Measurements from ENCODE around the gene TAMALIN. TPM values are rescaled to one million over a fixed set of nuclear protein-coding genes. Genes with fewer than 3 reads are reported as not detected.
A peak's percentile ranks its signal among the peaks of the same experiment; 100 is the strongest.

TAMALIN gene
- total RNA-seq, 4 donors from 2014 or later, result 9.8 to 20.8 (median 14.5) TPM

DNA sequence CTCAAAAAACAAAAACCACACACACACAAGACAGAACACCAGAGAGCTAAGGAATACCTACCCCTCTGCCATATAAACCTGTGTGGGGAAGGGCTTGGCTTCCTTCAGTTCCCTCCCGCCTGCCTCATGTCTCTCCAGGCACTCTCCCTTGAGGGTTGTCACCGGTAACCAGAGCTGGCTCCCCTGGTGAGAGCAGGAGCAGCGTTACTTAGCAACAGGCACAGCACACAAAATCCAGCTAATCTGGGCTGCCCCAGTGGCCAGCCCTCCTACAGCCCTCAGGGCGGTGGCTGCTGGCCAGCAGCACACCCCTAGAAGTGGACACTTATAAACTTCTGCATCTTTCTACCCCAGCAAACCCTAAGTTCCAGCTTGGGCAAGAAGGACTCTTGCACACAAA, 22.9 kb downstream of the TAMALIN start:
- Histone ChIP-seq H3K4me1 (peaks cover 23 to 40% of the 10 kb centered on the region in 2 donors), H3K36me3 (no peaks in the 10 kb centered on the region), H3K9me3 (no peaks in the 10 kb centered on the region)

DNA sequence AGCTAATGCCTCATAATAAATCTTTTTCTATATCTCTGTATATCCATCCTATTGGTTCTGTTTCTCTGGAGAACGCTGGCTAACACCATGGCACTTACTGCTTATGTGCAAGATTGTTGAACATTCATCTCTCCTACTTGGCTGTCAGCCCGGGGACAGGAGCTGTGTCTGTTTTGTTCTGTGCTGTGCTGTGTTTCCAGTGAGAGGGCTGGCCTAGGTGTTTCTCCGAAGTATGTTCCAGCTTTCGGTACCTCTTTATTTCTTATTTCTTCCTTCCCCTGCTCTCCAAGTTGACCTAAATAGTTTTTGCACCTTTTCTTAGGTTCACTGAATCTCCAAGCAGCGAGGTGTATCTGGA, 25.7 kb downstream of the TAMALIN start:
- no peaks in the 10 kb centered on the region for H3K27me3 ChIP-seq
- H3K9me3 ChIP-seq, result no peaks in the 10 kb centered on the region
- peaks cover 20 to 38% of the 10 kb centered on the region in 2 donors for H3K4me1 ChIP-seq
- no peak overlapping the region for H3K4me3 ChIP-seq (replicated peaks in 1 of 3)
- peak; percentile 92 to 93 for DNase-seq
- 2% methylated on average over 5 of the region's 5 CpGs for WGBS, 2 donors
- no peaks in the 10 kb centered on the region for H3K36me3 ChIP-seq
- peak overlapping the region; percentile 82 to 100 (median 98) for H3K27ac ChIP-seq
- intact Hi-C loops (cut with DNase I), result no loop called here
- TF ChIP-seq POLR2A (IDR thresholded peaks at IDR 0.05), result no peak
- TF ChIP-seq, protein P1, sequence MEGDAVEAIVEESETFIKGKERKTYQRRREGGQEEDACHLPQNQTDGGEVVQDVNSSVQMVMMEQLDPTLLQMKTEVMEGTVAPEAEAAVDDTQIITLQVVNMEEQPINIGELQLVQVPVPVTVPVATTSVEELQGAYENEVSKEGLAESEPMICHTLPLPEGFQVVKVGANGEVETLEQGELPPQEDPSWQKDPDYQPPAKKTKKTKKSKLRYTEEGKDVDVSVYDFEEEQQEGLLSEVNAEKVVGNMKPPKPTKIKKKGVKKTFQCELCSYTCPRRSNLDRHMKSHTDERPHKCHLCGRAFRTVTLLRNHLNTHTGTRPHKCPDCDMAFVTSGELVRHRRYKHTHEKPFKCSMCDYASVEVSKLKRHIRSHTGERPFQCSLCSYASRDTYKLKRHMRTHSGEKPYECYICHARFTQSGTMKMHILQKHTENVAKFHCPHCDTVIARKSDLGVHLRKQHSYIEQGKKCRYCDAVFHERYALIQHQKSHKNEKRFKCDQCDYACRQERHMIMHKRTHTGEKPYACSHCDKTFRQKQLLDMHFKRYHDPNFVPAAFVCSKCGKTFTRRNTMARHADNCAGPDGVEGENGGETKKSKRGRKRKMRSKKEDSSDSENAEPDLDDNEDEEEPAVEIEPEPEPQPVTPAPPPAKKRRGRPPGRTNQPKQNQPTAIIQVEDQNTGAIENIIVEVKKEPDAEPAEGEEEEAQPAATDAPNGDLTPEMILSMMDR (IDR thresholded peaks at IDR 0.05), result no peak

More for the DNA sequence above, 22.9 kb downstream of the TAMALIN start:
- intact Hi-C loops (cut with DNase I), result loop anchor here (10.0 kb wide), 1 partner anchor 95 kb away; no protein-coding TSS in a partner anchor
- WGBS, 2 donors, result 30 to 37% methylated on average over 3 to 4 of the region's 4 CpGs
- Histone ChIP-seq H3K27ac (peak overlapping the region; percentile 7 to 47 (median 23)), H3K27me3 (no peaks in the 10 kb centered on the region), H3K4me3 (replicated peaks in 1 of 3) (no peak overlapping the region)
- peak; percentile 89 to 91 for DNase-seq
- TF ChIP-seq POLR2A (IDR thresholded peaks at IDR 0.05), result peak in 1 of 2 donors; percentile 6
- TF ChIP-seq, protein P1 (IDR thresholded peaks at IDR 0.05), result no peak

DNA sequence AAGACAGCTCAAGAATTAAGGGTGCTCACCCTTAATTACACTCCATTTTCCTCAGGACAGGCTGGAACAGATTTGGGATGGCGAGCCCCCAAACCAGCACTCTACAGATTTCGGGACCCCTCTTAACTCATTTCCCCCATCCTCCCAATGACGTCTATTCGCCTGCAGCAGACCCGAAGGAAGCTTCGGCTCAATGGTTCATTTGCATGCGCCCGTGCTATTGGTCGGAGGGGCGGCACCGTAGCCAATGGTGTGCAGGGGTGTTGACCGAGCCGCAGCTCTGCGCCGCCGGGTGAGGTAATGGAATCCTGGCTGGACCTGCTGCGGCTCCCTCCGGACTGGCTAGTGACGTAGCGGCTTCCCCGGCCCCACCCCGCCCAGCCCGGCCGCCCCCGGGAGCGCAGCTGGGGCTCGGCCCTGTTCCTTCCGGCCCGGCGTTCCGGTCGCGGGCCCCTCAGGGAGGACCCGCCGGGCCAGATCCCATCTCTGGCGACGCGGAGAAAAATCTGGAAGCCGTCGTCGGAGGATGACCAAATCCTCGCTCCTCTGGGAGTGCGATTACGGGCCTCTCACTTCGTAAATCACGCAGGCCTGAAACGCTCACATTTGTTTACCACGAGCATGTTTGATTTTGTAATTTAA, 26.2 kb downstream of the TAMALIN start:
- Histone ChIP-seq H3K4me1 (peaks cover 25 to 40% of the 10 kb centered on the region in 2 donors), H3K36me3 (no peaks in the 10 kb centered on the region), H3K4me3 (replicated peaks in 1 of 3) (no peak overlapping the region), H3K9me3 (no peaks in the 10 kb centered on the region), H3K27me3 (no peaks in the 10 kb centered on the region), H3K27ac (peak overlapping the region; percentile 82 to 100 (median 98))
- DNase-seq, result peak; percentile 99
- 1 to 3% methylated on average over 20 to 25 of the region's 48 CpGs for WGBS, 2 donors
- TF ChIP-seq, protein P1 (IDR thresholded peaks at IDR 0.05), result no peak
- peak in 1 of 2 donors; percentile 88 for TF ChIP-seq POLR2A (IDR thresholded peaks at IDR 0.05)
- intact Hi-C loops (cut with DNase I), result no loop called here

DNA sequence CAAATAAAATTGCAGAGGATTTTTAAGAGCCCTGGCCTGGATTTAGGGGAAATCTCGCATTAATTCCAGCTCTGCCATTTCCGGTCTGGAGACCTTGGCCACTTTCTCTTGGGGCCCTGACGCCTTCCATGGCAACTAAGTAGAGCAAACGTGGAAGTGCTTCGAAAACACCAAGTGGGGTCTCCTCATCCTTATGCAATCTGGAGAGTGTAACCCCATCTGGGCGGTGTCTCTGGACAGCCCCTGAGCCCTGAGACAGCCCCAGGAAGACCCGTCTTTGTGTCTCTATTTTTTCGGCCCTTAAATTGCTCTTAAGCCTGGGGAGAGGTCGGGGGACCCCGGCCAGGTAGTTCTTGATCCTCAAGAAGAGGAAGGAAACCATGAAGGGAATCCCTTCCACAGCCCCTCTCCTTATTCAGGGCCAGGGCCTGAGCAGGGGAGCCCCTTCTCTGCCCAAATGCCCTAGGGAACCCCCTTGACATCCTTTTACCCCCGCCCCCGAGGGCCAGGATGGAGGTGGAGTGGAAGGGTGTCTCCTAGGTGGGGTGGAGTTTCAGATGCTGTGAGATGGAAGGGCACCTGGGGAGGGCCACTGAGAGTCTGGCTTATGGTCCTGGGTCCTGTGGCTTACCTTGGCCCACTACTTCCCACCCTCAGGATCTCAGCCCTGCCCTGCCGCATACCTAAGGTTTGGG, 26.8 kb downstream of the TAMALIN start:
- Histone ChIP-seq H3K27ac (peak overlapping the region; percentile 75 to 100 (median 98)), H3K27me3 (no peaks in the 10 kb centered on the region), H3K36me3 (no peaks in the 10 kb centered on the region), H3K9me3 (no peaks in the 10 kb centered on the region), H3K4me3 (replicated peaks in 1 of 3) (no peak overlapping the region), H3K4me1 (peaks cover 31 to 47% of the 10 kb centered on the region in 2 donors)
- intact Hi-C loops (cut with DNase I), result no loop called here
- no peak for DNase-seq
- TF ChIP-seq, protein P1 (IDR thresholded peaks at IDR 0.05), result no peak
- TF ChIP-seq POLR2A (IDR thresholded peaks at IDR 0.05), result no peak
- WGBS, 2 donors, result 64 to 74% methylated on average over 13 of the region's 13 CpGs

DNA sequence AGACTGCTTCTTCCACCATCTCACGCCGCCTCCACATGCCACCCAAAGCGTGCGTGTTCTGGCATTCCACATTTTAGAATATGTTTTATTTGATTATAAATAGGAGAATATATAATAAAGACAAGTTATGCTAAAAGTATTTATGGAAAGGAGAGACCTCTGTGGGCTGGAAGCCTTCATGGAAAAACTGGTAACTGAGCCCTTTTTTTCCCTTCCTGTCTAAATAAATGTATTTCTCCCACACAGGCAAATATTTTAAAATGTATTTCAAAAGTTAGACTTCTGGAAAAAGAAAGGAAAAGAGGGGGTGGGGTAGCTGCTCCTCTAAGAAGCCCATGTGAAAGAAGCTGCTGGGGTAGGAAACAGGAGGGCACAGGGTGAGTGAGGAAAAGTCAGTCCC, 28.4 kb downstream of the TAMALIN start:
- intact Hi-C loops (cut with DNase I), result no loop called here
- TF ChIP-seq, protein P1 (IDR thresholded peaks at IDR 0.05), result no peak
- no peak for TF ChIP-seq POLR2A (IDR thresholded peaks at IDR 0.05)
- no peaks in the 10 kb centered on the region for H3K27me3 ChIP-seq
- 79 to 87% methylated on average over 4 of the region's 4 CpGs for WGBS, 2 donors
- peaks cover 41 to 58% of the 10 kb centered on the region in 2 donors for H3K4me1 ChIP-seq
- peak overlapping the region in 2 of 3 donors; percentile 98 to 100 for H3K27ac ChIP-seq
- H3K9me3 ChIP-seq, result no peaks in the 10 kb centered on the region
- no peaks in the 10 kb centered on the region for H3K36me3 ChIP-seq
- H3K4me3 ChIP-seq (replicated peaks in 1 of 3), result no peak overlapping the region
- DNase-seq, result no peak

Data from thyroid gland (tissue), 4 donors.